Hepatocyte (in vitro differentiated cells): ENCODE results near the gene SCGB1C2.

Source experiments
- EZH2 ChIP-seq: fragments of 200-600 bp; sonication (generic); IDR thresholded peaks from 2 replicates; pipeline ENCODE4 v1.6.1; 2016; ENCODE audit warnings: antibody characterized with exemption, mild to moderate bottlenecking, borderline replicate concordance
- EZH2phosphoT487 ChIP-seq: fragments of 200-600 bp; sonication (generic); IDR thresholded peaks from one replicate; pipeline ENCODE4 v1.6.1; 2018; ENCODE audit warnings: antibody characterized with exemption, mild to moderate bottlenecking, low read depth, moderate library complexity; ENCODE audit not compliant: unreplicated experiment, severe bottlenecking
- TF ChIP-seq, protein P1 (sequence below): fragments of 200-600 bp; sonication (generic); IDR thresholded peaks from 2 replicates; pipeline ENCODE4 v1.5.1; 2016; ENCODE audit warnings: antibody characterized with exemption, mild to moderate bottlenecking; ENCODE audit not compliant: poor library complexity

GRCh38 chr17:144936-145670, 7.7 kb downstream of the SCGB1C2 start:
- TF ChIP-seq, protein P1, sequence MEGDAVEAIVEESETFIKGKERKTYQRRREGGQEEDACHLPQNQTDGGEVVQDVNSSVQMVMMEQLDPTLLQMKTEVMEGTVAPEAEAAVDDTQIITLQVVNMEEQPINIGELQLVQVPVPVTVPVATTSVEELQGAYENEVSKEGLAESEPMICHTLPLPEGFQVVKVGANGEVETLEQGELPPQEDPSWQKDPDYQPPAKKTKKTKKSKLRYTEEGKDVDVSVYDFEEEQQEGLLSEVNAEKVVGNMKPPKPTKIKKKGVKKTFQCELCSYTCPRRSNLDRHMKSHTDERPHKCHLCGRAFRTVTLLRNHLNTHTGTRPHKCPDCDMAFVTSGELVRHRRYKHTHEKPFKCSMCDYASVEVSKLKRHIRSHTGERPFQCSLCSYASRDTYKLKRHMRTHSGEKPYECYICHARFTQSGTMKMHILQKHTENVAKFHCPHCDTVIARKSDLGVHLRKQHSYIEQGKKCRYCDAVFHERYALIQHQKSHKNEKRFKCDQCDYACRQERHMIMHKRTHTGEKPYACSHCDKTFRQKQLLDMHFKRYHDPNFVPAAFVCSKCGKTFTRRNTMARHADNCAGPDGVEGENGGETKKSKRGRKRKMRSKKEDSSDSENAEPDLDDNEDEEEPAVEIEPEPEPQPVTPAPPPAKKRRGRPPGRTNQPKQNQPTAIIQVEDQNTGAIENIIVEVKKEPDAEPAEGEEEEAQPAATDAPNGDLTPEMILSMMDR, result no peak
- TF ChIP-seq EZH2 (no peak), EZH2phosphoT487 (no peak)
